GM12878 (cell line): Measurements from ENCODE around the gene CCDC83.

Experiments
- RAD51 ChIP-seq: fragments of 450-650 bp; IDR thresholded peaks from 2 replicates; pipeline ENCODE4 v1.6.1; 2016; ENCODE audit warnings: moderate library complexity, mild to moderate bottlenecking, inconsistent platforms
- TF ChIP-seq, protein P1 (sequence below): IDR thresholded peaks from 2 replicates; pipeline ENCODE4 v1.6.1; 2012; ENCODE audit warnings: mild to moderate bottlenecking, low read depth, low read length

DNA sequence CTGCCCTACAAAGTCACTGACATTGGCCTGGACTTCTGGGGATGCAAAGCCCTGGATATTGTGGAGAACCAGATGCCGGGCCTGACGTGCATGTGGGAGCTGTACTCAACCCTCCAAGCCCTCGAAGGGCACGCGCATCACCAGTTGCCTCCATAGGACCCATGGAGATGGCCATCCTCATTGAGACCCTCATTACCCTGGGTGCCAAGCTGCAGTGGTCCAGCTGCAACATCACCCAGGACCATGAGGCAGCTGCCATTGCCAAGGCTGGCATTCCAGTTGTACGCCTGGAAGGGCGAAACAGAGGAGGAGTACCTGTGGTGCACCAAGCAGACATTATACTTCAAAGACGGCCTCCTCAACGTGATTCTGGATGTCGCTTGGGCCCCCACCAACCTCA lies 1.9 kb downstream of the CCDC83 start:
- TF ChIP-seq, protein P1, sequence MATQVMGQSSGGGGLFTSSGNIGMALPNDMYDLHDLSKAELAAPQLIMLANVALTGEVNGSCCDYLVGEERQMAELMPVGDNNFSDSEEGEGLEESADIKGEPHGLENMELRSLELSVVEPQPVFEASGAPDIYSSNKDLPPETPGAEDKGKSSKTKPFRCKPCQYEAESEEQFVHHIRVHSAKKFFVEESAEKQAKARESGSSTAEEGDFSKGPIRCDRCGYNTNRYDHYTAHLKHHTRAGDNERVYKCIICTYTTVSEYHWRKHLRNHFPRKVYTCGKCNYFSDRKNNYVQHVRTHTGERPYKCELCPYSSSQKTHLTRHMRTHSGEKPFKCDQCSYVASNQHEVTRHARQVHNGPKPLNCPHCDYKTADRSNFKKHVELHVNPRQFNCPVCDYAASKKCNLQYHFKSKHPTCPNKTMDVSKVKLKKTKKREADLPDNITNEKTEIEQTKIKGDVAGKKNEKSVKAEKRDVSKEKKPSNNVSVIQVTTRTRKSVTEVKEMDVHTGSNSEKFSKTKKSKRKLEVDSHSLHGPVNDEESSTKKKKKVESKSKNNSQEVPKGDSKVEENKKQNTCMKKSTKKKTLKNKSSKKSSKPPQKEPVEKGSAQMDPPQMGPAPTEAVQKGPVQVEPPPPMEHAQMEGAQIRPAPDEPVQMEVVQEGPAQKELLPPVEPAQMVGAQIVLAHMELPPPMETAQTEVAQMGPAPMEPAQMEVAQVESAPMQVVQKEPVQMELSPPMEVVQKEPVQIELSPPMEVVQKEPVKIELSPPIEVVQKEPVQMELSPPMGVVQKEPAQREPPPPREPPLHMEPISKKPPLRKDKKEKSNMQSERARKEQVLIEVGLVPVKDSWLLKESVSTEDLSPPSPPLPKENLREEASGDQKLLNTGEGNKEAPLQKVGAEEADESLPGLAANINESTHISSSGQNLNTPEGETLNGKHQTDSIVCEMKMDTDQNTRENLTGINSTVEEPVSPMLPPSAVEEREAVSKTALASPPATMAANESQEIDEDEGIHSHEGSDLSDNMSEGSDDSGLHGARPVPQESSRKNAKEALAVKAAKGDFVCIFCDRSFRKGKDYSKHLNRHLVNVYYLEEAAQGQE: no peak
- TF ChIP-seq RAD51: no peak
